Measurements from ENCODE around the gene YPEL3. TPM values are rescaled to one million over a fixed set of nuclear protein-coding genes. Genes with fewer than 3 reads are reported as not detected.

The YPEL3 gene
- polyA plus RNA-seq, 1 donor from 2014 or later: 76.9 TPM

- no peak for TF ChIP-seq EZH2 (IDR thresholded peaks at IDR 0.05; ENCODE audit: borderline replicate concordance, insufficient read depth, low read length, poor library complexity, severe bottlenecking)
- TF ChIP-seq CTCF (IDR thresholded peaks at IDR 0.05; ENCODE audit: poor library complexity, severe bottlenecking): no peak
- no peak for TF ChIP-seq EP300 (conservative IDR thresholded peaks at IDR 0.05; ENCODE audit: poor library complexity, severe bottlenecking)
- no peak for TF ChIP-seq REST (IDR thresholded peaks at IDR 0.05; ENCODE audit: borderline replicate concordance)
- no peak for TF ChIP-seq POLR2AphosphoS5 (IDR thresholded peaks at IDR 0.05)
- TF ChIP-seq TAF1 (IDR thresholded peaks at IDR 0.05; ENCODE audit: low read depth): no peak
- no peak for TF ChIP-seq MXI1 (conservative IDR thresholded peaks at IDR 0.05; ENCODE audit: poor library complexity, severe bottlenecking)
- TF ChIP-seq SMC3 (conservative IDR thresholded peaks at IDR 0.05; ENCODE audit: poor library complexity): no peak
- TF ChIP-seq RAD21 (conservative IDR thresholded peaks at IDR 0.05): no peak
- Histone ChIP-seq H3K36me3 (ENCODE audit: insufficient read depth, low read length) (no peaks in the 10 kb centered on the region), H3K4me2 (ENCODE audit: low read length) (no peak overlapping the region), H3K79me2 (replicated peaks; ENCODE audit: insufficient read depth, low read length) (no peaks in the 10 kb centered on the region), H3F3A (ENCODE audit: insufficient read depth, low read length, poor library complexity, severe bottlenecking) (no peaks in the 10 kb centered on the region), H3K9me3 (ENCODE audit: low read length) (no peaks in the 10 kb centered on the region), H3K4me3 (ENCODE audit: low read length) (no peak overlapping the region), H3K9ac (ENCODE audit: low read length) (no peak overlapping the region), H3K9me2 (ENCODE audit: insufficient read depth, low read length) (no peaks in the 10 kb centered on the region), H2AFZ (ENCODE audit: low read depth, low read length) (no peak overlapping the region), H4K20me1 (ENCODE audit: insufficient read depth) (no peaks in the 10 kb centered on the region), H3K27ac (ENCODE audit: low read length) (no peak overlapping the region), H3K27me3 (ENCODE audit: insufficient read depth, low read depth, low read length) (no peaks in the 10 kb centered on the region)
Measured at GRCh38 chr16:30141750-30142149, 45.7 kb upstream of the YPEL3 start.

GRCh38 chr16:30139583-30140481 is 43.8 kb upstream of the YPEL3 start:
- Histone ChIP-seq H3K36me3 (ENCODE audit: insufficient read depth, low read length) (no peaks in the 10 kb centered on the region), H3K9me3 (ENCODE audit: low read length) (no peaks in the 10 kb centered on the region), H4K20me1 (ENCODE audit: insufficient read depth) (no peaks in the 10 kb centered on the region), H3K79me2 (replicated peaks; ENCODE audit: insufficient read depth, low read length) (no peaks in the 10 kb centered on the region), H3F3A (ENCODE audit: insufficient read depth, low read length, poor library complexity, severe bottlenecking) (no peaks in the 10 kb centered on the region), H3K4me3 (ENCODE audit: low read length) (no peak overlapping the region), H3K4me2 (ENCODE audit: low read length) (no peak overlapping the region), H3K27me3 (ENCODE audit: insufficient read depth, low read depth, low read length) (no peaks in the 10 kb centered on the region), H3K27ac (ENCODE audit: low read length) (no peak overlapping the region), H2AFZ (ENCODE audit: low read depth, low read length) (no peak overlapping the region), H3K9ac (ENCODE audit: low read length) (no peak overlapping the region), H3K9me2 (ENCODE audit: insufficient read depth, low read length) (no peaks in the 10 kb centered on the region)
- TF ChIP-seq TAF1 (IDR thresholded peaks at IDR 0.05; ENCODE audit: low read depth): no peak
- TF ChIP-seq SMC3 (conservative IDR thresholded peaks at IDR 0.05; ENCODE audit: poor library complexity): no peak
- TF ChIP-seq RAD21 (conservative IDR thresholded peaks at IDR 0.05): no peak
- no peak for TF ChIP-seq EP300 (conservative IDR thresholded peaks at IDR 0.05; ENCODE audit: poor library complexity, severe bottlenecking)
- TF ChIP-seq EZH2 (IDR thresholded peaks at IDR 0.05; ENCODE audit: borderline replicate concordance, insufficient read depth, low read length, poor library complexity, severe bottlenecking): no peak
- TF ChIP-seq CTCF (IDR thresholded peaks at IDR 0.05; ENCODE audit: poor library complexity, severe bottlenecking): no peak
- TF ChIP-seq MXI1 (conservative IDR thresholded peaks at IDR 0.05; ENCODE audit: poor library complexity, severe bottlenecking): no peak
- no peak for TF ChIP-seq POLR2AphosphoS5 (IDR thresholded peaks at IDR 0.05)
- TF ChIP-seq REST (IDR thresholded peaks at IDR 0.05; ENCODE audit: borderline replicate concordance): no peak

All from neural cell (in vitro differentiated cells).